SK-N-MC (cell line): Measurements from ENCODE around the gene FFAR1.

Experiments
- EZH2 ChIP-seq: fragments of 200-600 bp; sonication (generic); IDR thresholded peaks from one replicate; pipeline ENCODE4 v1.6.1; 2017; ENCODE audit warnings: antibody characterized with exemption
- FOXP2 ChIP-seq: optimal IDR thresholded peaks from 2 replicates; pipeline ENCODE3; 2011; ENCODE audit warnings: mild to moderate bottlenecking, moderate library complexity; ENCODE audit not compliant: insufficient read depth; ENCODE audit errors: extremely low read length, control extremely low read depth
- POLR2AphosphoS5 ChIP-seq: IDR thresholded peaks from 2 replicates; pipeline ENCODE4 v1.6.1; 2012; ENCODE audit warnings: mild to moderate bottlenecking, low read depth, low read length, borderline replicate concordance

- TF ChIP-seq EZH2, result no peak
- no peak for TF ChIP-seq POLR2AphosphoS5
- no peak for TF ChIP-seq FOXP2
These were observed 13.5 kb upstream of the FFAR1 start for GRCh38 chr19:35334144-35334753.
